Tibial artery (tissue), 4 donors: ENCODE data around the gene EID1.

Experiments used
- DNase-seq, 2 donors: peaks; one replicate each; pipeline ENCODE4 v3.0.0-alpha.2; 2019
- H3K27ac ChIP-seq, 2 donors: fragments of 200-600 bp; sonication (generic) in 1 of 2; 1 replicate in 1 of 2; 2 replicates in 1 of 2; pipeline ENCODE4 v1.5.1; 2018 to 2019; ENCODE audit warnings: mild to moderate bottlenecking in 1 of 2
- H3K27me3 ChIP-seq, 2 donors: fragments of 200-600 bp; sonication (generic) in 1 of 2; one replicate each; pipeline versions ENCODE4 v1.5.1 to v1.6.0; 2016 to 2019
- H3K36me3 ChIP-seq, 3 donors: fragments of 200-600 bp; sonication (generic) in 2 of 3; one replicate each; pipeline ENCODE4 v1.5.1; 2016 to 2019; ENCODE audit warnings: mild to moderate bottlenecking in 2 of 3
- H3K4me1 ChIP-seq, 4 donors: fragments of 200-600 bp; sonication (generic) in 2 of 4; 1 replicate in 3 of 4; 2 replicates in 1 of 4; pipeline ENCODE4 v1.5.1; 2016 to 2019
- H3K4me3 ChIP-seq, 2 donors: fragments of 200-600 bp; sonication (generic) in 1 of 2; 1 replicate in 1 of 2; 2 replicates in 1 of 2; pipeline ENCODE4 v1.5.1; 2018 to 2019; ENCODE audit warnings: mild to moderate bottlenecking in 2 of 2
- H3K9me3 ChIP-seq, 3 donors: fragments of 200-600 bp; sonication (generic) in 1 of 3; one replicate each; pipeline ENCODE4 v1.5.1; 2016 to 2019
- intact Hi-C: fragments of 100-400 bp; cut with DNase I; formaldehyde crosslinking; loops from one replicate; pipeline ENCODE4 v1.15.0; 2023; ENCODE audit warnings: low total_unique reads
- TF ChIP-seq, protein P1 (sequence below), 2 experiments: fragments of 200-600 bp in 1 of 2; fragments of 450-650 bp in 1 of 2; IDR thresholded peaks; one replicate each; pipeline ENCODE4 v1.5.1; 2017 to 2019; ENCODE audit warnings: antibody characterized with exemption in 2 of 2, mild to moderate bottlenecking in 1 of 2, moderate library complexity in 1 of 2

Gene EID1

GRCh38 chr15:48855501-48856440 is 22.2 kb upstream of the EID1 start:
- H3K4me3 ChIP-seq = no peak overlapping the region
- no peak overlapping the region for H3K27ac ChIP-seq
- no peak for DNase-seq
- no peaks in the 10 kb centered on the region for H3K27me3 ChIP-seq
- intact Hi-C loops = loop anchor here (10.0 kb wide), 1 partner anchor 1289 kb away; no protein-coding TSS in a partner anchor
- no peaks in the 10 kb centered on the region for H3K36me3 ChIP-seq
- no peaks in the 10 kb centered on the region for H3K9me3 ChIP-seq
- H3K4me1 ChIP-seq = peaks cover 0 to 10% (median 2%) of the 10 kb centered on the region in 4 donors
- TF ChIP-seq, protein P1, sequence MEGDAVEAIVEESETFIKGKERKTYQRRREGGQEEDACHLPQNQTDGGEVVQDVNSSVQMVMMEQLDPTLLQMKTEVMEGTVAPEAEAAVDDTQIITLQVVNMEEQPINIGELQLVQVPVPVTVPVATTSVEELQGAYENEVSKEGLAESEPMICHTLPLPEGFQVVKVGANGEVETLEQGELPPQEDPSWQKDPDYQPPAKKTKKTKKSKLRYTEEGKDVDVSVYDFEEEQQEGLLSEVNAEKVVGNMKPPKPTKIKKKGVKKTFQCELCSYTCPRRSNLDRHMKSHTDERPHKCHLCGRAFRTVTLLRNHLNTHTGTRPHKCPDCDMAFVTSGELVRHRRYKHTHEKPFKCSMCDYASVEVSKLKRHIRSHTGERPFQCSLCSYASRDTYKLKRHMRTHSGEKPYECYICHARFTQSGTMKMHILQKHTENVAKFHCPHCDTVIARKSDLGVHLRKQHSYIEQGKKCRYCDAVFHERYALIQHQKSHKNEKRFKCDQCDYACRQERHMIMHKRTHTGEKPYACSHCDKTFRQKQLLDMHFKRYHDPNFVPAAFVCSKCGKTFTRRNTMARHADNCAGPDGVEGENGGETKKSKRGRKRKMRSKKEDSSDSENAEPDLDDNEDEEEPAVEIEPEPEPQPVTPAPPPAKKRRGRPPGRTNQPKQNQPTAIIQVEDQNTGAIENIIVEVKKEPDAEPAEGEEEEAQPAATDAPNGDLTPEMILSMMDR (IDR thresholded peaks at IDR 0.05) = peak; percentile 23 to 32

DNA sequence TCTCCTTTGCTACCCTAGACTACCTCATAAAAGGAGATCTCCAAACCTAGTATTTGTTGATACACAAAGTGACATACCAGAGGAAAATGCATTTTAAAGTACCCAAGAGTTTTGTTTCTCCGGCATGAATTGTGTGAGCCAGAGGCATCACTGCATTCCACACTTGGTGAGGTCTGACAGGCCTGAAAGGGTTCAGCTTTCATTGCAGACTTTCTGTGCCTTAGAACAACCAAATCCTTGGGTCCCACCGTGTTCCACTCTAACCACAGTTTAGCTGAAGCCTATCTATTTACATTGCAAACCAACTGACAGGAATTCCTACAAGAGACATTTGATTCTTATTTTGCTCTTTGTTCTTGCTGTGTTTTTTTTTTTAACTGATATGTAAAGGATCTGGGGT is 21.0 kb upstream of the EID1 start:
- intact Hi-C loops = loop anchor here (10.0 kb wide), 1 partner anchor 1288 kb away; no protein-coding TSS in a partner anchor
- no peaks in the 10 kb centered on the region for H3K9me3 ChIP-seq
- DNase-seq = no peak
- H3K36me3 ChIP-seq = no peaks in the 10 kb centered on the region
- H3K27me3 ChIP-seq = no peaks in the 10 kb centered on the region
- H3K27ac ChIP-seq = no peak overlapping the region
- H3K4me1 ChIP-seq = peaks cover 0 to 10% (median 2%) of the 10 kb centered on the region in 4 donors
- TF ChIP-seq, protein P1 (IDR thresholded peaks at IDR 0.05) = no peak
- no peak overlapping the region for H3K4me3 ChIP-seq

- no peaks in the 10 kb centered on the region for H3K36me3 ChIP-seq
- peaks cover 0 to 10% (median 2%) of the 10 kb centered on the region in 4 donors for H3K4me1 ChIP-seq
- H3K4me3 ChIP-seq = no peak overlapping the region
- intact Hi-C loops = loop anchor here (10.0 kb wide), 1 partner anchor 1286 kb away; no protein-coding TSS in a partner anchor
- no peaks in the 10 kb centered on the region for H3K27me3 ChIP-seq
- H3K27ac ChIP-seq = no peak overlapping the region
- no peaks in the 10 kb centered on the region for H3K9me3 ChIP-seq
- DNase-seq = no peak
- TF ChIP-seq, protein P1 (IDR thresholded peaks at IDR 0.05) = no peak
Measured at GRCh38 chr15:48858401-48858800, 19.5 kb upstream of the EID1 start.

DNA sequence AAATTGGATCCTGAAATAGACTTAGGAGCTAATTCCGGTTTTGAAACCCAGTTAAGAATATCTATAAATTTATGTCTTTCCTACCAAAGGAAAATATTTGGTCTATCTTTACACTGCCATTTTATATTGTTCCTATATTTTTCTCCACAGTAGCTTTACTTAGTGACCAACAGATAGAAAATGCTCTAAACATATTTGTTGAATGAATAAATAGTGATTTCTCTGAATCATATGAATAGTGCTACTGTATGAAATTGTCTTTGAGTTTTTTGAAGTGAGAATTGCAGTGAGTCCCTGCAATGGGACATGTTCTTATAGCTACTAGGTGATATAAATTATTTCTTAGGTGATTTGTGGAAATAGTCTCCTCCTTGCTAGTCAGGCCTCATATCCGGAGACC is 18.5 kb upstream of the EID1 start:
- no peak for DNase-seq
- no peaks in the 10 kb centered on the region for H3K9me3 ChIP-seq
- no peak overlapping the region for H3K4me3 ChIP-seq
- intact Hi-C loops = loop anchor here (10.0 kb wide), 1 partner anchor 1285 kb away; no protein-coding TSS in a partner anchor
- no peaks in the 10 kb centered on the region for H3K27me3 ChIP-seq
- H3K27ac ChIP-seq = no peak overlapping the region
- H3K36me3 ChIP-seq = no peaks in the 10 kb centered on the region
- TF ChIP-seq, protein P1 (IDR thresholded peaks at IDR 0.05) = no peak
- H3K4me1 ChIP-seq = peaks cover 0 to 10% (median 2%) of the 10 kb centered on the region in 4 donors

GRCh38 chr15:48861813-48862431 is 16.0 kb upstream of the EID1 start:
- DNase-seq = no peak
- TF ChIP-seq, protein P1 (IDR thresholded peaks at IDR 0.05) = peak; percentile 85 to 86

More at GRCh38 chr15:48861813-48862431, 16.0 kb upstream of the EID1 start:
- no peaks in the 10 kb centered on the region for H3K9me3 ChIP-seq
- H3K36me3 ChIP-seq = no peaks in the 10 kb centered on the region
- H3K4me3 ChIP-seq = no peak overlapping the region
- intact Hi-C loops = loop anchor here (10.0 kb wide), 2 partner anchors 283 to 563 kb away; partner anchors contain the start of gene FGF7
- no peaks in the 10 kb centered on the region for H3K27me3 ChIP-seq
- no peak overlapping the region for H3K27ac ChIP-seq
- H3K4me1 ChIP-seq = no peaks in the 10 kb centered on the region
